SH-SY5Y (cell line): ENCODE measurements around the gene ADAMTSL4.

Experiments
- GATA2 ChIP-seq: IDR thresholded peaks from 2 replicates; pipeline ENCODE4 v1.6.1; 2011; ENCODE audit warnings: mild to moderate bottlenecking, low read depth, low read length
- GATA3 ChIP-seq: IDR thresholded peaks from 2 replicates; pipeline ENCODE4 v1.6.1; 2011; ENCODE audit warnings: low read depth, mild to moderate bottlenecking, low read length, moderate library complexity

GRCh38 chr1:150511985-150512660 lies 37.1 kb upstream of the ADAMTSL4 start:
- TF ChIP-seq GATA3 (no peak), GATA2 (no peak)
